22Rv1 (cell line): ENCODE results near the gene FAM227B.

ENCODE experiments used
- CTCF ChIP-seq: fragments of 450-650 bp; IDR thresholded peaks from 2 replicates; pipeline ENCODE4 v1.5.1; 2017; ENCODE audit warnings: mild to moderate bottlenecking
- ZFX ChIP-seq: fragments of 450-650 bp; IDR thresholded peaks from 2 replicates; pipeline ENCODE4 v1.6.1; 2017; ENCODE audit warnings: antibody characterized with exemption, borderline replicate concordance

GRCh38 chr15:49472338-49472737, 148.3 kb downstream of the FAM227B start:
- TF ChIP-seq CTCF (no peak), ZFX (no peak)
